HG03521 (cell line): ENCODE measurements around the gene DNAJC11.

ENCODE experiments used
- ATAC-seq: cut with Tn5 transposase; IDR thresholded peaks from one replicate; pipeline ENCODE4 v1.9.1; 2021; ENCODE audit warnings: mild to moderate bottlenecking, moderate library complexity; ENCODE audit not compliant: unreplicated experiment

The DNAJC11 gene

DNA sequence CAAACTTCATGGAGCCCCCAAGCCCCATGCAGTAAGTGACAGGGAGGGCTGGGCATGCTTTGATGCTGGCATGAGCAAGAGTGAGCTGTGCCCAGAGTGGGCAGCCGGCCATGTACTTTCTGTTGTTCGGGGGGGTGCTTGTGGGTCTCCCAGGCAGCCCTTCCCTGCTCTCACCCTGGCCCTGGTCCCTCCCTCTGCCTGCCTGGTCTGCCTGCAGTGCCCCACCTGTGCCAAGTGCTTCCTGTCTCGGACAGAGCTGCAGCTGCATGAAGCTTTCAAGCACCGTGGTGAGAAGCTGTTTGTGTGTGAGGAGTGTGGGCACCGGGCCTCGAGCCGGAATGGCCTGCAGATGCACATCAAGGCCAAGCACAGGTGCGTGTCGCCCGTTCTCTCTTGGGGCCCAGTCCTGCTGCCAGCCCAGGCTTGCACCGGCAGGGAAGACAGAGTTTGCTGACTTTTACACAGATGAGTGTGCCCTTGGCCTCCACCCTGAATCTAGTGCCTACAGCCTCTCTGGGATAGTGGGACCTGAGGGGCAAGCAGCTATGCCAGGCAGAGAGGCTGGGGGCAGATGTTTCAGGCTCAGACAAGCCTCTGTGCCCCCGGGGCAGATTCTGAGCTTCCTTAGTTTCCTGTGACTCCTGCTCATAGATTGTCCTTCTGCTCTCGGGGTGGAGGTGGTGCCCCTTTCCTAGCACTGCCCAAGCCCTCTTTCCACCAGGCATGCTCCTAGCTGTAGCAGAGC lies 114.2 kb downstream of the DNAJC11 start:
- no peak for ATAC-seq

DNA sequence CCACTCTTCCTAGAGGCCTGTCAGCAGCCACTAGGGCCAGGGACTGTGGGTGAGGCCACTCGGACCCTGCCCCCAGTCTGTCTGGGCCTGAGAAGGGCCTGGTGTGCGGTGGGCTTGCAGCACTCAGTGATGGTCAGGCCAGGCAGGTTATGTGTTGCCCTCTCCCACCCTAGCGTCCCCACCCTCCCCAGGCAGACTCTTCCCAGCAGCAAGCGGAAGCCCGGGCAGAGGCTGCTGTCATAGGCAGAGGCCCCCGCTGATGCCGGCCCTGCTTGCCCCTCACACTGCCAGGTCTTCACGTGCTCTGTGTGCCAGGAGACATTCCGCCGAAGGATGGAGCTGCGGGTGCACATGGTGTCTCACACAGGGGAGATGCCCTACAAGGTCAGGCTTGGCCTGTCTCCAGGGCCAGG lies 115.2 kb downstream of the DNAJC11 start:
- ATAC-seq: no peak

- ATAC-seq: no peak
Measured at GRCh38 chr1:6585841-6586240, 115.8 kb downstream of the DNAJC11 start.

- no peak for ATAC-seq
Measured at GRCh38 chr1:6585081-6585722, 116.4 kb downstream of the DNAJC11 start.
